Fibroblast of pulmonary artery (primary cell): ENCODE data around the gene LRMDA.

Source experiments
- DNase-seq: peaks from one replicate; pipeline ENCODE4 v3.0.0-alpha.2; 2010; ENCODE audit warnings: low read depth
- H3K4me3 ChIP-seq: replicated peaks from 2 replicates; pipeline ENCODE4 v1.5.1; 2011; ENCODE audit warnings: low read depth, mild to moderate bottlenecking, control low read depth, low read length, moderate library complexity
- CTCF ChIP-seq: IDR thresholded peaks from 2 replicates; pipeline ENCODE4 v1.5.1; 2011; ENCODE audit warnings: mild to moderate bottlenecking, control low read depth, low read length, inconsistent platforms; ENCODE audit errors: missing control alignments

The LRMDA gene

DNA sequence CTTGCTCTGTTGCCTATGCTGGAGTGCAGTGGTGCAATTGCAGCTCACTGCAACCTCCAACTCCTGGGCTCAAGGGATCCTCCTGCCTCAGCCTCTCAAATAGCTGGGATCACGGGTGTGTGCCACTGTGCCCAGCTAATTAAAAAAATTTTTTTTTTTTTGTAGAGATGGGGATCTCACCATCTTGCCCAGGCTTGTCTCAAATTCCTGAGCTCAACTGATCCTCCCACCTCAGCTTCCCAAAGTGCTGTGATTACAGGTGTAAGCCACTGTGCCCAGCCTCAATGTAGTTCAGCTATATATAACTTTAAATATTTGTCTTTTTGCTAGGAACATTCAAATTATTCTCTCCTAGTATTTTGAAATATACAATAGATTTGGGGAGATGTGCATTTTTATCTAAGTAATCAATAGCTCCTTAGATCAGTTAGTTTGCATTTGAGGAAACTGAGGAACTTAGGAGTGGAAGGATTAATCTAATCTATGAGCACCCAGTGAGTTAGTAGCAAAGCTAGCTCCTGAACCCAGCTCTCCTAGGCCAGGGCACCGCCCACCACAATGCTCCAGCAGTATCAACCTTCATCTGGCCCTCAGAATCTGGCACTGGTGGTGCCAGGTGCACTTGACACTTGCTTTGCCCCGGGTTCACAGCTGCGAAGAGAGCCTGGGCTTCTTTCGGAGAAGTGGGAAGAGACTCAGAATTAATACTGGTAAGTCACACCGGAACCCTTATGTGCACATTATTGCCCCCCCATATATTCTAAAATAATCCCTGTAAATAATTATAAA is 5.9 kb upstream of the LRMDA start:
- no peak overlapping the region for H3K4me3 ChIP-seq
- DNase-seq = no peak

DNA sequence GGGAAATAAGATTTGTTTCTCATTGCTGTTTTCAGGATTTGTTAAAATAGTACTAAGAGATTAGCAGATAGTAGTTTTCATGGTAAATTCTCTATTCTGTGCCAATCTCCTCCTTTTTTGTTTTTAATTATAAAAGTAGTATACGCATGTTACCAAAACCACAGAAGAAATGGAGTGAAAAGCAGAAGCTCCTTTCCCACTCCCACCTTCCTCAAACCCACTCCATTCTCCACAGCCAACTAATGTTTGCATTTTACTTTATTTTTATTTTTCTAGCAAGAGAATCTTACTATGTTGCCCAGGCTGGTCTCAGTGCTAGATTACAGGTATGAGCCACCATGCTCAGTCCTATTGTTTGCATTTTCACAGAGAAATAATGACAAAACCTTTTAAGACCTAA is 4.5 kb upstream of the LRMDA start:
- H3K4me3 ChIP-seq = no peak overlapping the region
- TF ChIP-seq CTCF = no peak
- no peak for DNase-seq

More for the DNA sequence above, 5.9 kb upstream of the LRMDA start:
- no peak for TF ChIP-seq CTCF

- DNase-seq = no peak
- no peak for TF ChIP-seq CTCF
- no peak overlapping the region for H3K4me3 ChIP-seq
Observed at GRCh38 chr10:75427951-75428350, 3.5 kb upstream of the LRMDA start.

- no peak overlapping the region for H3K4me3 ChIP-seq
- no peak for TF ChIP-seq CTCF
- DNase-seq = no peak
Observed at GRCh38 chr10:75428434-75429158, 2.8 kb upstream of the LRMDA start.

GRCh38 chr10:75429159-75429827 is 2.1 kb upstream of the LRMDA start:
- TF ChIP-seq CTCF = no peak
- no peak for DNase-seq
- no peak overlapping the region for H3K4me3 ChIP-seq

DNA sequence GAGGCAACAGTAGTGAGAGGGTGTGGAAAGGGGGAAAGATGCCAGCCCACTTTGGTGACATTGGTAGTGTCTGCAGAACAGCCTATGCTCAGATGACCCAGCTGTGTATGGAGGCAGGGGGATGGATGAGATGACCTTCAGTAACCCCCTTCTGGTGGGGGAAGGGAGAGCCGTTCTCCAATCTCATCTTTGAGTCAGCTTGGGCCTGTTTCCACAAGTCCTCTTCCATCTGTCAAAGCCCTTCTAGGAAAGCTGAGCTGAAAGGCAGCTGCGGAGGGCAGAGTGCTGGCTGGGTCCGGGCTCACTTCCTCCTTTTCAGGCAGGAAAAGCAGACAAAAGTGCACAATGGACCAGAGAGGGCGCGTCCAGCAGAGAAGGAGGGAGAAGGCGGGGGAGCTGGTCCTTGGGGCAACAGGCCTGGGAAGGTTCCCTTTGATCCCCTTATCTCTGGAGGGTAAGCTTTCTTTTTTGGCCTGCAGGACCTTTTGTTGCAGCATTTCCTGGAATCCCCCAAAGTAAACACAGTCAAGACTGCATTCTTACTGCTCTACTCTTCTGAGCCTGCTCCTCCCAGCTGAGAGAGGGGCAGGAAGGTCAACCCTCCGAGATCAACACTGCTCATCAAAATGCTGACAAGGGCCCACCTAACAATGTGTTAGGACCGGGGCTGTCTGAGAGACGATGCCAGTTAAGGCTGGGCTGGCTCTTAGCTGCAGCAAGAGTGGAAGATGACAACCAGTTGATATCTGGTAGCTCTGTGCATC is 1.2 kb upstream of the LRMDA start:
- no peak for TF ChIP-seq CTCF
- peak; percentile 42 for DNase-seq
- H3K4me3 ChIP-seq = no peak overlapping the region
